HepG2 (cell line): ENCODE results near the gene GRPEL2. TPM values are rescaled to one million over a fixed set of nuclear protein-coding genes. Genes with fewer than 3 reads are reported as not detected.

ENCODE experiments used
- ATF1 ChIP-seq: IDR thresholded peaks from 2 replicates; pipeline ENCODE4 v1.6.1; 2016; ENCODE audit warnings: mild to moderate bottlenecking, control low read depth
- FOXK2 ChIP-seq: fragments of 450-650 bp; IDR thresholded peaks from 2 replicates; pipeline ENCODE4 v1.6.1; 2016
- MAFF ChIP-seq: IDR thresholded peaks from 2 replicates; pipeline ENCODE4 v1.6.1; 2011; ENCODE audit warnings: low read depth, low read length, improper control_type of control experiment
- MIXL1 ChIP-seq: IDR thresholded peaks from 2 replicates; pipeline ENCODE4 v1.6.1; 2016
- MXI1 ChIP-seq: IDR thresholded peaks from 3 replicates; pipeline ENCODE4 v1.6.1; 2012; ENCODE audit warnings: low read depth, low read length, inconsistent platforms, borderline replicate concordance
- MYC ChIP-seq: sonication (generic); formaldehyde crosslinking; IDR thresholded peaks from 2 replicates; pipeline ENCODE4 v1.9.0; 2021; ENCODE audit warnings: missing genetic modification reagents, borderline replicate concordance
- NBN ChIP-seq: fragments of 450-650 bp; conservative IDR thresholded peaks from 2 replicates; pipeline ENCODE4 v1.6.1; 2017
- NFYB ChIP-seq: sonication (generic); formaldehyde crosslinking; IDR thresholded peaks from 2 replicates; pipeline ENCODE4 v1.4.0; 2020; ENCODE audit warnings: missing genetic modification reagents
- PHF8 ChIP-seq: sonication (generic); formaldehyde crosslinking; IDR thresholded peaks from 2 replicates; pipeline ENCODE4 v1.5.0; 2020; ENCODE audit warnings: missing genetic modification reagents
- POLR2A ChIP-seq, 2 experiments: IDR thresholded peaks; 2 replicates each; pipeline ENCODE4 v1.6.1; 2011; ENCODE audit warnings: low read depth in 2 of 2, low read length in 2 of 2, mild to moderate bottlenecking in 1 of 2, moderate library complexity in 1 of 2; ENCODE audit not compliant: insufficient read depth in 1 of 2
- SOX13 ChIP-seq, 3 experiments: fragments of 450-650 bp in 1 of 3; sonication (generic) in 1 of 3; formaldehyde crosslinking in 1 of 3; IDR thresholded peaks in 2 of 3; conservative IDR thresholded peaks in 1 of 3; 2 replicates each; pipeline versions ENCODE4 v1.5.0 to v1.6.1; 2016 to 2020; ENCODE audit warnings: antibody characterized with exemption in 1 of 3, mild to moderate bottlenecking in 1 of 3, missing compliant biosample characterization in 1 of 3, missing genetic modification reagents in 1 of 3, moderate library complexity in 1 of 3
- SP2 ChIP-seq: sonication (generic); formaldehyde crosslinking; IDR thresholded peaks from 2 replicates; pipeline ENCODE4 v1.5.1; 2020; ENCODE audit warnings: mild to moderate bottlenecking, missing genetic modification reagents
- SP4 ChIP-seq: sonication (generic); formaldehyde crosslinking; IDR thresholded peaks from 2 replicates; pipeline ENCODE4 v1.8.1; 2023; ENCODE audit warnings: mild to moderate bottlenecking, missing genetic modification reagents
- SP5 ChIP-seq: IDR thresholded peaks from 2 replicates; pipeline ENCODE4 v1.6.1; 2016; ENCODE audit warnings: low read depth, borderline replicate concordance
- TEAD2 ChIP-seq: sonication (generic); formaldehyde crosslinking; IDR thresholded peaks from 2 replicates; pipeline ENCODE4 v1.9.0; 2021; ENCODE audit warnings: missing genetic modification reagents
- TOPORS ChIP-seq: sonication (generic); formaldehyde crosslinking; IDR thresholded peaks from 2 replicates; pipeline ENCODE4 v1.8.0; 2023; ENCODE audit warnings: mild to moderate bottlenecking, missing genetic modification reagents
- YY1 ChIP-seq: IDR thresholded peaks from 2 replicates; pipeline ENCODE4 v1.6.1; 2011; ENCODE audit warnings: low read length, low read depth, moderate library complexity, mild to moderate bottlenecking; ENCODE audit not compliant: insufficient read depth, insufficient replicate concordance
- ZNF329 ChIP-seq: sonication (generic); formaldehyde crosslinking; IDR thresholded peaks from 2 replicates; pipeline ENCODE4 v1.9.0; 2021; ENCODE audit warnings: low read depth, mild to moderate bottlenecking, missing genetic modification reagents
- ZNF34 ChIP-seq: sonication (generic); formaldehyde crosslinking; IDR thresholded peaks from 2 replicates; pipeline ENCODE4 v1.4.0; 2020; ENCODE audit warnings: mild to moderate bottlenecking, missing genetic modification reagents, borderline replicate concordance
- ZNF546 ChIP-seq: sonication (generic); formaldehyde crosslinking; conservative IDR thresholded peaks from 2 replicates; pipeline ENCODE4 v1.8.1; 2023; ENCODE audit warnings: mild to moderate bottlenecking, missing genetic modification reagents
- ZNF558 ChIP-seq: sonication (generic); formaldehyde crosslinking; IDR thresholded peaks from 2 replicates; pipeline ENCODE4 v1.9.0; 2022; ENCODE audit warnings: mild to moderate bottlenecking, missing genetic modification reagents, borderline replicate concordance
- polyA plus RNA-seq, 8 experiments: library from polyadenylated mRNA; depleted of rRNA in 3 of 8; stranded (reverse) in 7 of 8; unstranded in 1 of 8; fragments of >200 nt; fragmentation: Illumina TruSeq in 4 of 8; extraction: Trizol in 4 of 8; gene quantifications; 2 replicates each; pipeline versions ENCODE4 v1.2.1 to v1.2.3, GENCODE V29; 2011 to 2016; ENCODE audit warnings: low read depth in 4 of 8, missing spikeins in 1 of 8, mixed read lengths in 1 of 8; ENCODE audit not compliant: insufficient read depth in 1 of 8
- total RNA-seq, 5 experiments: library from RNA; depleted of rRNA; stranded (reverse); fragments of >200 nt; fragmentation: Illumina TruSeq; extraction: Trizol; gene quantifications; 2 replicates each; pipeline ENCODE4 v1.2.3, GENCODE V29; 2016; ENCODE audit warnings: low read depth in 1 of 5
- TF ChIP-seq, protein P1 (sequence below): sonication (generic); formaldehyde crosslinking; IDR thresholded peaks from 2 replicates; pipeline ENCODE4 v1.4.0; 2020; ENCODE audit warnings: missing genetic modification reagents, borderline replicate concordance
- TF ChIP-seq, protein P2 (sequence below): sonication (generic); formaldehyde crosslinking; IDR thresholded peaks from 2 replicates; pipeline ENCODE4 v1.5.1; 2020; ENCODE audit warnings: mild to moderate bottlenecking, moderate library complexity, missing genetic modification reagents
- TF ChIP-seq, protein P3 (sequence below): sonication (generic); formaldehyde crosslinking; IDR thresholded peaks from 2 replicates; pipeline ENCODE4 v1.8.0; 2023; ENCODE audit warnings: mild to moderate bottlenecking, missing genetic modification reagents
- TF ChIP-seq, protein P4 (sequence below): sonication (generic); formaldehyde crosslinking; IDR thresholded peaks from 2 replicates; pipeline ENCODE4 v1.8.1; 2023; ENCODE audit warnings: mild to moderate bottlenecking, moderate library complexity, missing genetic modification reagents

GRPEL2 gene
- total and polyA plus RNA-seq, 2 of the 13 experiments (the other 11 are each of a cell fraction or from before 2014, with no cell fraction given), result 13.1 to 16.6 TPM

DNA sequence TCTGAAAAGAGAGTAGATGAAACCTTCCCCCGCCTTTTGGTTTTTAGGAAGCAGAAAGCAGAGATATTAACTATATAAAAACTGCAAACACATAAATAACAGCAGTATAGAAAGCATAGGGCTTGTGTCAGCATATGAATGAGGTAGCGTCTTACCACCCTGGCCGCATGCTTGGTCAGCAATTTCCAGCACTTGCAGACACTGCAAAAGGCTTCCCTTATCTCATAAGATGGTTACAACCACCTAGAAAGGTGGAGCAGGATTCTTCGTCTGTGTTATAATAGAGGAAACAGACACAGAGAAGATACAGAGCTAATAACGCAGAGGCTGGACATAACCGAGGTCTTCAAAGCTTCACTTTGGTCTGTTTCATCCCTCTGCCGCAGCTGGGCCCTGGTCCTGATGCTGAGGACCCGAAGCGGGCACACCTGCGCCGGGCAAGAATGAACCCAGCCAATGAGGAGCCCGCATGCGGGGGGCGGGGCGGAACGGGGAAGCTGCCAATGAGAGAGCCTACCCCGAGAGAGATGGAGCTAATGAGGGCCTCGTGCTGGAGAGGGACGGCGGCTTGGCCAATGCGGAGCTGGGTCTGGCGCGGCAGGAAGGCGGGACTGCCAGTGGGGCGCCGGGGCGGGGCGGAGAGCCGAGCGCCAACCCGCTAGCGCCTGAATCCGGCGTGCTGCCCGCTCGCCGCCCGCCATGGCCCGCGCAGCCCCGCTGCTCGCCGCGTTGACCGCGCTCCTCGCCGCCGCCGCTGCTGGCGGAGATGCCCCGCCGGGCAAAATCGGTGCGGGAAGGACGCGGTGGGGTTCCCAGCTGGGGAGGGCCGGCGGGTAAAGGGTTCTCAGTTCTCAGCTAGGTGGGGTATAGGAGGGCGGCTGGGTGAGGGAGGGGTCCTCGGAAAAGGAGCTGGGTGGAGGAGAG is 12.3 kb downstream of the GRPEL2 start, which contains the start of gene PCYOX1L (continued):
- TF ChIP-seq, protein P1, sequence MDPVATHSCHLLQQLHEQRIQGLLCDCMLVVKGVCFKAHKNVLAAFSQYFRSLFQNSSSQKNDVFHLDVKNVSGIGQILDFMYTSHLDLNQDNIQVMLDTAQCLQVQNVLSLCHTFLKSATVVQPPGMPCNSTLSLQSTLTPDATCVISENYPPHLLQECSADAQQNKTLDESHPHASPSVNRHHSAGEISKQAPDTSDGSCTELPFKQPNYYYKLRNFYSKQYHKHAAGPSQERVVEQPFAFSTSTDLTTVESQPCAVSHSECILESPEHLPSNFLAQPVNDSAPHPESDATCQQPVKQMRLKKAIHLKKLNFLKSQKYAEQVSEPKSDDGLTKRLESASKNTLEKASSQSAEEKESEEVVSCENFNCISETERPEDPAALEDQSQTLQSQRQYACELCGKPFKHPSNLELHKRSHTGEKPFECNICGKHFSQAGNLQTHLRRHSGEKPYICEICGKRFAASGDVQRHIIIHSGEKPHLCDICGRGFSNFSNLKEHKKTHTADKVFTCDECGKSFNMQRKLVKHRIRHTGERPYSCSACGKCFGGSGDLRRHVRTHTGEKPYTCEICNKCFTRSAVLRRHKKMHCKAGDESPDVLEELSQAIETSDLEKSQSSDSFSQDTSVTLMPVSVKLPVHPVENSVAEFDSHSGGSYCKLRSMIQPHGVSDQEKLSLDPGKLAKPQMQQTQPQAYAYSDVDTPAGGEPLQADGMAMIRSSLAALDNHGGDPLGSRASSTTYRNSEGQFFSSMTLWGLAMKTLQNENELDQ, result no peak
- TF ChIP-seq, protein P2, sequence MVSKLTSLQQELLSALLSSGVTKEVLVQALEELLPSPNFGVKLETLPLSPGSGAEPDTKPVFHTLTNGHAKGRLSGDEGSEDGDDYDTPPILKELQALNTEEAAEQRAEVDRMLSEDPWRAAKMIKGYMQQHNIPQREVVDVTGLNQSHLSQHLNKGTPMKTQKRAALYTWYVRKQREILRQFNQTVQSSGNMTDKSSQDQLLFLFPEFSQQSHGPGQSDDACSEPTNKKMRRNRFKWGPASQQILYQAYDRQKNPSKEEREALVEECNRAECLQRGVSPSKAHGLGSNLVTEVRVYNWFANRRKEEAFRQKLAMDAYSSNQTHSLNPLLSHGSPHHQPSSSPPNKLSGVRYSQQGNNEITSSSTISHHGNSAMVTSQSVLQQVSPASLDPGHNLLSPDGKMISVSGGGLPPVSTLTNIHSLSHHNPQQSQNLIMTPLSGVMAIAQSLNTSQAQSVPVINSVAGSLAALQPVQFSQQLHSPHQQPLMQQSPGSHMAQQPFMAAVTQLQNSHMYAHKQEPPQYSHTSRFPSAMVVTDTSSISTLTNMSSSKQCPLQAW (CRISPR knock-in tag), result no peak
- peak; percentile 83 for TF ChIP-seq YY1
- TF ChIP-seq ZNF329 (CRISPR knock-in tag), result no peak
- no peak for TF ChIP-seq NBN
- TF ChIP-seq, protein P3, sequence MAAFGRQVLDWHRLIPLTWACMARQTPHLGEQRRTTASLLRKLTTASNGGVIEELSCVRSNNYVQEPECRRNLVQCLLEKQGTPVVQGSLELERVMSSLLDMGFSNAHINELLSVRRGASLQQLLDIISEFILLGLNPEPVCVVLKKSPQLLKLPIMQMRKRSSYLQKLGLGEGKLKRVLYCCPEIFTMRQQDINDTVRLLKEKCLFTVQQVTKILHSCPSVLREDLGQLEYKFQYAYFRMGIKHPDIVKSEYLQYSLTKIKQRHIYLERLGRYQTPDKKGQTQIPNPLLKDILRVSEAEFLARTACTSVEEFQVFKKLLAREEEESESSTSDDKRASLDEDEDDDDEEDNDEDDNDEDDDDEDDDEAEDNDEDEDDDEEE (CRISPR knock-in tag), result peak; percentile 77; the same call in 1 of the 2 replicates
- peak; percentile 94 for TF ChIP-seq NFYB (CRISPR knock-in tag)
- TF ChIP-seq SP5 (CRISPR knock-in tag), result peak; percentile 34; the same call in 1 of the 2 replicates
- peak; percentile 80; the same call in 1 of the 2 replicates for TF ChIP-seq ZNF34 (CRISPR knock-in tag)
- no peak for TF ChIP-seq SOX13 (IDR thresholded peaks at IDR 0.05)
- no peak for TF ChIP-seq SOX13 (CRISPR knock-in tag; conservative IDR thresholded peaks at IDR 0.05 in 1 of 2, IDR thresholded peaks at IDR 0.05 in 1 of 2)
- peak in 1 of 2 experiments; percentile 80; a peak in 2 of 4 replicates for TF ChIP-seq POLR2A (IDR thresholded peaks at IDR 0.05; ENCODE audit: insufficient read depth in 1 of 2, low read depth in 2 of 2, low read length in 2 of 2)
- no peak for TF ChIP-seq TEAD2 (CRISPR knock-in tag)
- TF ChIP-seq ZNF546 (CRISPR knock-in tag), result no peak
- TF ChIP-seq PHF8 (CRISPR knock-in tag), result peak; percentile 68
- TF ChIP-seq SP4 (CRISPR knock-in tag), result peak; percentile 81
- no peak; the same call in 1 of the 2 replicates for TF ChIP-seq ZNF558 (CRISPR knock-in tag)
- TF ChIP-seq, protein P4, sequence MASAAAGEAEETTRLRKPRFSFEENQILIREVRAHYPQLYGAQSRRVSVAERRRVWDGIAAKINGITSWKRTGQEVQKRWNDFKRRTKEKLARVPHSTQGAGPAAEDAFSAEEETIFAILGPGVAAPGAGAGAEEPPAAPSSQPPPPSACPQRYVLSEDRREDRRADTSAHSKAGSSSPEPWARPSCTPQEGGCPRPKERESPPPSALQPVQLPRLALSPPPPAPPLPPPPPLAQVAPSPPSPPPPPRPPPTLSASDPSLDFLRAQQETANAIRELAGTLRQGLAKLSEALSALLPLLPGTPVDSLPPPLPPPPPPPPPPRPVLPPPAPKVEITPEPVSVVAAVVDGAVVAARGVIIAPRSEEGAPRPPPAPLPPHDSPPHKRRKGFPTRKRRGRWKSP, result peak; percentile 70
- TF ChIP-seq ATF1 (CRISPR knock-in tag), result no peak
- peak; percentile 55; the same call in 1 of the 3 replicates for TF ChIP-seq MXI1
- no peak for TF ChIP-seq FOXK2
- peak; percentile 89 for TF ChIP-seq MAFF
- peak; percentile 24; the same call in 1 of the 2 replicates for TF ChIP-seq MYC
- TF ChIP-seq MIXL1 (CRISPR knock-in tag), result no peak
- TF ChIP-seq TOPORS (CRISPR knock-in tag), result no peak
- TF ChIP-seq SP2 (CRISPR knock-in tag), result peak; percentile 92
